SK-N-SH (cell line): Measurements from ENCODE around the gene FOXP1. TPM values are rescaled to one million over a fixed set of nuclear protein-coding genes. Genes with fewer than 3 reads are reported as not detected.
A peak's percentile ranks its signal among the peaks of the same experiment; 100 is the strongest.

Experiments
- CTCF ChIA-PET: fragments of 300-600, 350-600 bp; formaldehyde crosslinking; extraction: SDS; loops from one replicate; lab custom pipeline; 2021; lab: Yijun Ruan, JAX
- POLR2A ChIA-PET: fragments of 350-600 bp; sonication (Branson Sonifier 250); formaldehyde crosslinking; extraction: SDS; loops from one replicate; lab custom pipeline; 2020; ENCODE audit warnings: antibody characterized with exemption, inconsistent platforms; lab: Yijun Ruan, JAX
- DNase-seq: peaks from one replicate; pipeline ENCODE4 v3.0.0; 2012
- H2AFZ ChIP-seq: fragments of 200-600 bp; sonication (generic); 2 replicates; pipeline ENCODE4 v1.8.1; 2016; ENCODE audit warnings: antibody characterized with exemption, mild to moderate bottlenecking, low read depth
- H3F3A ChIP-seq: fragments of 200-600 bp; sonication (generic); replicated peaks from 2 replicates; pipeline ENCODE3; 2016; ENCODE audit warnings: antibody characterized with exemption, mild to moderate bottlenecking; ENCODE audit not compliant: insufficient read depth
- H3K27ac ChIP-seq, 2 experiments: fragments of 200-500 bp in 1 of 2; fragments of 200-600 bp in 1 of 2; sonication (Bioruptor generic) in 1 of 2; sonication (generic), shearing (Covaris generic) in 1 of 2; 2 replicates each; pipeline versions ENCODE4 v1.5.1 to v1.6.1; 2014 to 2016; ENCODE audit warnings: low read depth in 2 of 2, inconsistent platforms in 1 of 2, low read length in 1 of 2, mild to moderate bottlenecking in 1 of 2, mixed read lengths in 1 of 2
- H3K27me3 ChIP-seq: fragments of 200-600 bp; sonication (generic), shearing (Covaris generic); 2 replicates; pipeline ENCODE4 v1.6.1; 2016; ENCODE audit warnings: mixed run types; ENCODE audit not compliant: insufficient read depth
- H3K36me3 ChIP-seq, 2 experiments: fragments of 200-500 bp in 1 of 2; fragments of 200-600 bp in 1 of 2; sonication (Bioruptor generic) in 1 of 2; sonication (generic) in 1 of 2; replicated peaks in 1 of 2; 2 replicates each; pipeline versions ENCODE3 to v1.5.1; 2014 to 2016; ENCODE audit warnings: low read length in 1 of 2, mild to moderate bottlenecking in 1 of 2; ENCODE audit not compliant: insufficient read depth in 2 of 2, control insufficient read depth in 1 of 2
- H3K4me1 ChIP-seq, 2 experiments: fragments of 200-500 bp in 1 of 2; fragments of 200-600 bp in 1 of 2; sonication (Bioruptor generic) in 1 of 2; sonication (generic), shearing (Covaris generic) in 1 of 2; 2 replicates each; pipeline versions ENCODE4 v1.5.1 to v1.6.1; 2014 to 2016; ENCODE audit warnings: low read depth in 1 of 2, low read length in 1 of 2, mixed run types in 1 of 2; ENCODE audit not compliant: insufficient read depth in 2 of 2, control insufficient read depth in 1 of 2
- H3K4me2 ChIP-seq: fragments of 200-600 bp; sonication (generic), shearing (Covaris generic); 2 replicates; pipeline ENCODE4 v1.6.1; 2017; ENCODE audit warnings: mixed run types
- H3K4me3 ChIP-seq, 2 experiments: fragments of 200-500 bp in 1 of 2; fragments of 200-600 bp in 1 of 2; sonication (Bioruptor generic) in 1 of 2; sonication (generic), shearing (Covaris generic) in 1 of 2; 2 replicates each; pipeline versions ENCODE4 v1.5.1 to v1.8.1; 2014 to 2016; ENCODE audit warnings: low read depth in 2 of 2, inconsistent platforms in 1 of 2, low read length in 1 of 2, mild to moderate bottlenecking in 1 of 2, mixed read lengths in 1 of 2, moderate library complexity in 1 of 2
- H3K79me2 ChIP-seq: fragments of 200-600 bp; sonication (generic); 2 replicates; pipeline ENCODE4 v1.8.1; 2017; ENCODE audit warnings: mild to moderate bottlenecking; ENCODE audit not compliant: insufficient read depth
- H3K9ac ChIP-seq: fragments of 200-600 bp; sonication (generic); 2 replicates; pipeline ENCODE4 v1.6.1; 2017; ENCODE audit warnings: mixed run types
- H3K9me2 ChIP-seq: fragments of 200-600 bp; sonication (generic); 2 replicates; pipeline ENCODE4 v1.6.1; 2017; ENCODE audit warnings: mixed run types
- H3K9me3 ChIP-seq: fragments of 200-600 bp; sonication (generic); 2 replicates; pipeline ENCODE4 v1.6.1; 2017; ENCODE audit warnings: mixed run types, mild to moderate bottlenecking, moderate library complexity
- H4K20me1 ChIP-seq: fragments of 200-600 bp; sonication (generic); 2 replicates; pipeline ENCODE4 v1.6.1; 2017; ENCODE audit warnings: mild to moderate bottlenecking, mixed run types; ENCODE audit not compliant: insufficient read depth
- CHD2 ChIP-seq: fragments of 150-350 bp; IDR thresholded peaks from 2 replicates; pipeline ENCODE4 v1.6.1; 2018; ENCODE audit warnings: low read length; ENCODE audit not compliant: partially characterized antibody
- FOXM1 ChIP-seq: IDR thresholded peaks from 2 replicates; pipeline ENCODE4 v1.4.0; 2012; ENCODE audit warnings: low read depth, mild to moderate bottlenecking
- JUND ChIP-seq: IDR thresholded peaks from 2 replicates; pipeline ENCODE4 v1.4.0; 2012
- MAX ChIP-seq: IDR thresholded peaks from 2 replicates; pipeline ENCODE4 v1.4.0; 2012; ENCODE audit warnings: low read depth
- MEF2A ChIP-seq: IDR thresholded peaks from 2 replicates; pipeline ENCODE4 v1.4.0; 2012; ENCODE audit warnings: low read depth, borderline replicate concordance
- POLR2AphosphoS5 ChIP-seq: IDR thresholded peaks from 2 replicates; pipeline ENCODE4 v1.6.1; 2012; ENCODE audit warnings: low read depth, low read length
- RAD21 ChIP-seq: IDR thresholded peaks from 2 replicates; pipeline ENCODE4 v1.6.1; 2012; ENCODE audit warnings: mild to moderate bottlenecking, low read length
- TCF12 ChIP-seq: IDR thresholded peaks from 2 replicates; pipeline ENCODE4 v1.4.0; 2012
- TEAD4 ChIP-seq: IDR thresholded peaks from 2 replicates; pipeline ENCODE4 v1.4.0; 2012; ENCODE audit warnings: mild to moderate bottlenecking, borderline replicate concordance; ENCODE audit not compliant: insufficient read depth
- WGBS: methylation state at CpG from one replicate; pipeline ENCODE4 v1.1.6; 2017; ENCODE audit warnings: low lambda C conversion rate; 5-methylcytosine and 5-hydroxymethylcytosine counted together
- polyA plus RNA-seq, 3 experiments: library from polyadenylated mRNA; depleted of rRNA; stranded (reverse); fragments of >200 nt; gene quantifications; 2 replicates each; pipeline ENCODE4 v1.2.3, GENCODE V29; 2012
- TF ChIP-seq, protein P1 (sequence below): fragments of 200-600 bp; sonication (generic); IDR thresholded peaks from 2 replicates; pipeline ENCODE4 v1.6.1; 2017; ENCODE audit warnings: antibody characterized with exemption, mild to moderate bottlenecking, moderate library complexity

Gene FOXP1
- polyA plus RNA-seq, 1 of the 3 experiments (the other 2 are of a cell fraction), result 8.8 TPM

DNA sequence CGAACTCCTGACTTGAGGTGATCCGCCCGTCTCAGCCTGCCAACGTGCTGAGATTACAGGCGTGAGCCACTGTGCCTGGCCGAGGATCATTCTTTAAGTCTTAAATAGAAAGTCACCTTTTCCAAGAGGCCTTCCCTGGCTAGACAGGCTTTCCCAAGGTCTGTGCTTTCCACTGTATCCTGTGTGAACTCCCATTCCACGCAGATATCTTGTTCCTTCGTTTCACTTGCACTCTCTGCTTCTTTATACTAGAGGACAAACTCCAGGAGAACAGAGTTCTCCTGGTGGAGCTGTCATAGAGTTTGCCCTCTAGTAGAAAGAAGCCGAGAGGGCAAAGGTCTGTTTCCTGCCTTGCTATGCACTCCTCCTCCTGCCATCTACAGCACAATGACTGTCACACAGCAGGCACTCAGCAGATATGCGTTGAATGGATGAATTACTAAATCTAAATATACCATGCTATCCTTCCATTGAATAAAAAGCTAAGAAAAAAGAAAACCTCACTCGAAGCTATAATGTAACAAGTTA is 211.2 kb downstream of the FOXP1 start:
- POLR2A ChIA-PET, result no interaction called here
- H3K4me3 ChIP-seq, result no peak overlapping the region
- CTCF ChIA-PET, result interaction anchor here (1.0 to 1.8 kb wide), 2 partner anchors 11 to 36 kb away, joined by 3 to 6 read pairs; no protein-coding TSS in a partner anchor

GRCh38 chr3:71371282-71371681 is 212.2 kb downstream of the FOXP1 start:
- 0 out of 2 replicates have a peak, but pooled peaks have one; percentile 9 for TF ChIP-seq JUND
- no peak for TF ChIP-seq MEF2A
- H3K4me2 ChIP-seq, result no peak overlapping the region
- DNase-seq, result no peak

More for the DNA sequence above, 211.2 kb downstream of the FOXP1 start:
- no peaks in the 10 kb centered on the region for H3K27me3 ChIP-seq
- H2AFZ ChIP-seq, result no peak overlapping the region
- no peaks in the 10 kb centered on the region for H3K36me3 ChIP-seq
- no peaks in the 10 kb centered on the region for H3K9me3 ChIP-seq
- H3K9ac ChIP-seq, result no peak overlapping the region
- WGBS, result 90% methylated on average over 11 of the region's 11 CpGs
- H3K79me2 ChIP-seq, result peaks cover 64% of the 10 kb centered on the region
- DNase-seq, result no peak
- H3K9me2 ChIP-seq, result no peaks in the 10 kb centered on the region
- H3K27ac ChIP-seq, result no peak overlapping the region
- H3K4me2 ChIP-seq, result no peak overlapping the region
- H3K4me1 ChIP-seq, result no peaks in the 10 kb centered on the region; a peak in 1 of 4 replicates
- H4K20me1 ChIP-seq, result no peaks in the 10 kb centered on the region
- no peak for TF ChIP-seq TEAD4
- no peak for TF ChIP-seq MAX
- H3F3A ChIP-seq, result no peaks in the 10 kb centered on the region

GRCh38 chr3:71370467-71370866 is 213.1 kb downstream of the FOXP1 start:
- no peaks in the 10 kb centered on the region for H3F3A ChIP-seq
- ChIA-PET CTCF (interaction anchor here (1.8 kb wide), 1 partner anchor 13 kb away, joined by 6 read pairs; no protein-coding TSS in a partner anchor), POLR2A (no interaction called here)
- H2AFZ ChIP-seq, result no peak overlapping the region
- H3K36me3 ChIP-seq, result no peaks in the 10 kb centered on the region
- peaks cover 81% of the 10 kb centered on the region for H3K79me2 ChIP-seq
- no peaks in the 10 kb centered on the region for H3K9me2 ChIP-seq
- no peak overlapping the region for H3K4me3 ChIP-seq
- no peak overlapping the region for H3K4me2 ChIP-seq
- 94% methylated on average over 5 of the region's 5 CpGs for WGBS
- DNase-seq, result no peak
- no peaks in the 10 kb centered on the region for H3K27me3 ChIP-seq
- no peaks in the 10 kb centered on the region for H3K9me3 ChIP-seq
- H4K20me1 ChIP-seq, result no peaks in the 10 kb centered on the region
- H3K9ac ChIP-seq, result no peak overlapping the region
- no peak for TF ChIP-seq CHD2
- TF ChIP-seq RAD21, result no peak
- TF ChIP-seq, protein P1, sequence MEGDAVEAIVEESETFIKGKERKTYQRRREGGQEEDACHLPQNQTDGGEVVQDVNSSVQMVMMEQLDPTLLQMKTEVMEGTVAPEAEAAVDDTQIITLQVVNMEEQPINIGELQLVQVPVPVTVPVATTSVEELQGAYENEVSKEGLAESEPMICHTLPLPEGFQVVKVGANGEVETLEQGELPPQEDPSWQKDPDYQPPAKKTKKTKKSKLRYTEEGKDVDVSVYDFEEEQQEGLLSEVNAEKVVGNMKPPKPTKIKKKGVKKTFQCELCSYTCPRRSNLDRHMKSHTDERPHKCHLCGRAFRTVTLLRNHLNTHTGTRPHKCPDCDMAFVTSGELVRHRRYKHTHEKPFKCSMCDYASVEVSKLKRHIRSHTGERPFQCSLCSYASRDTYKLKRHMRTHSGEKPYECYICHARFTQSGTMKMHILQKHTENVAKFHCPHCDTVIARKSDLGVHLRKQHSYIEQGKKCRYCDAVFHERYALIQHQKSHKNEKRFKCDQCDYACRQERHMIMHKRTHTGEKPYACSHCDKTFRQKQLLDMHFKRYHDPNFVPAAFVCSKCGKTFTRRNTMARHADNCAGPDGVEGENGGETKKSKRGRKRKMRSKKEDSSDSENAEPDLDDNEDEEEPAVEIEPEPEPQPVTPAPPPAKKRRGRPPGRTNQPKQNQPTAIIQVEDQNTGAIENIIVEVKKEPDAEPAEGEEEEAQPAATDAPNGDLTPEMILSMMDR, result no peak
- no peak for TF ChIP-seq TCF12
- TF ChIP-seq FOXM1, result no peak
- no peak for TF ChIP-seq POLR2AphosphoS5
- no peaks in the 10 kb centered on the region; a peak in 1 of 4 replicates for H3K4me1 ChIP-seq
- H3K27ac ChIP-seq, result no peak overlapping the region; a peak in 1 of 4 replicates

More at GRCh38 chr3:71371282-71371681, 212.2 kb downstream of the FOXP1 start:
- Histone ChIP-seq H3K36me3 (no peaks in the 10 kb centered on the region), H2AFZ (no peak overlapping the region), H3K9me3 (no peaks in the 10 kb centered on the region), H3K4me3 (no peak overlapping the region), H3K79me2 (peaks cover 72% of the 10 kb centered on the region), H3K9me2 (no peaks in the 10 kb centered on the region), H3K9ac (no peak overlapping the region), H3K27me3 (no peaks in the 10 kb centered on the region), H3K27ac (no peak overlapping the region), H4K20me1 (no peaks in the 10 kb centered on the region), H3K4me1 (no peaks in the 10 kb centered on the region; a peak in 1 of 4 replicates), H3F3A (no peaks in the 10 kb centered on the region)
- 72% methylated on average over 4 of the region's 6 CpGs for WGBS
- POLR2A ChIA-PET, result no interaction called here
- CTCF ChIA-PET, result interaction anchor here (1.0 to 1.8 kb wide), 2 partner anchors 12 to 35 kb away, joined by 3 to 6 read pairs; no protein-coding TSS in a partner anchor
